GM12864 (cell line): Measurements from ENCODE around the gene NOTCH4.

Experiments
- DNase-seq: peaks from one replicate; pipeline ENCODE4 v3.0.0-alpha.2; 2011; ENCODE audit warnings: low read depth
- H3K4me3 ChIP-seq: 2 replicates; pipeline ENCODE4 v1.5.1; 2011; ENCODE audit warnings: mild to moderate bottlenecking, low read depth, low read length, control low read depth
- TF ChIP-seq, protein P1 (sequence below): IDR thresholded peaks from 2 replicates; pipeline ENCODE4 v1.5.1; 2011; ENCODE audit warnings: low read depth, mild to moderate bottlenecking, moderate library complexity, low read length, control low read depth, inconsistent platforms; ENCODE audit errors: missing control alignments

NOTCH4 gene

DNA sequence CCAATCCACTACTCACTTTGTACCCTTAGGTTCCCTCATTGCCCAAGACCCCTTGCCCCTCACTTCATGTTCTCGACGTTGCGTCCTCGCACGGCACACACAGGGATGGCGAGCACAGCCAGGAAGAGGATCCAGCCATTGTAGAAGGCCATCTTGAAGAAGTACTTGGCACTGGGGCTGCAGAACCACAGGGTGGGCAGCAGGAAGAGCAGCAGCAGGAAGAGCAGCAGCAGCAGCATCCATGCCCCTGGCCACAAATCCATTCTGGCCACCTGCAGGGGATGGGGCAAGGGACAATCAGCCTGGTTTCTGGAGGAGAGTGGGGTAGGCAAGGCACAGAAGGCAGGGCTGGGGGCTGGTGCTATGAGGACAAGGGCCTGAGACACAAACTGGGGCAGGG, 52.6 kb downstream of the NOTCH4 start:
- no peak for DNase-seq
- TF ChIP-seq, protein P1, sequence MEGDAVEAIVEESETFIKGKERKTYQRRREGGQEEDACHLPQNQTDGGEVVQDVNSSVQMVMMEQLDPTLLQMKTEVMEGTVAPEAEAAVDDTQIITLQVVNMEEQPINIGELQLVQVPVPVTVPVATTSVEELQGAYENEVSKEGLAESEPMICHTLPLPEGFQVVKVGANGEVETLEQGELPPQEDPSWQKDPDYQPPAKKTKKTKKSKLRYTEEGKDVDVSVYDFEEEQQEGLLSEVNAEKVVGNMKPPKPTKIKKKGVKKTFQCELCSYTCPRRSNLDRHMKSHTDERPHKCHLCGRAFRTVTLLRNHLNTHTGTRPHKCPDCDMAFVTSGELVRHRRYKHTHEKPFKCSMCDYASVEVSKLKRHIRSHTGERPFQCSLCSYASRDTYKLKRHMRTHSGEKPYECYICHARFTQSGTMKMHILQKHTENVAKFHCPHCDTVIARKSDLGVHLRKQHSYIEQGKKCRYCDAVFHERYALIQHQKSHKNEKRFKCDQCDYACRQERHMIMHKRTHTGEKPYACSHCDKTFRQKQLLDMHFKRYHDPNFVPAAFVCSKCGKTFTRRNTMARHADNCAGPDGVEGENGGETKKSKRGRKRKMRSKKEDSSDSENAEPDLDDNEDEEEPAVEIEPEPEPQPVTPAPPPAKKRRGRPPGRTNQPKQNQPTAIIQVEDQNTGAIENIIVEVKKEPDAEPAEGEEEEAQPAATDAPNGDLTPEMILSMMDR, result no peak
- H3K4me3 ChIP-seq, result no peak overlapping the region

DNA sequence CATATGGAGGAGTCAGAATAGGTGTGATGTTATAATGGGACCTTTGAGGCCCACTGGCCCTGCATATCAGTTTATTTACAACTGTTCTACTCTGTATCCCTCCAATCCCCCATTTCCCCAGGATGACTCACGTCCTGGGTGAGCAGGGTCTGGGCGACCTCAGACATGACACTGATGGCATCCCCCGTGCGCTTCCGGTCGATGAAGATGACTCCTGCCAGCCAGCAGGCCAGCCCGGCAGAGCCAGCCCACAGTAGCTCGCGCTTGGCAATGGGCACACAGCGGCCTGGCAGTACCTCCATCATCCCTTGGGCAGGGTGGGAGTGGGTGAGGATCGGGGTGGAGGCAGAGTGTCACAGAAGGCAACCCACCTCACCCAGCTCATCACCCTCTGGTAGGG, 53.6 kb downstream of the NOTCH4 start:
- no peak overlapping the region for H3K4me3 ChIP-seq
- TF ChIP-seq, protein P1, result no peak
- DNase-seq, result no peak

DNA sequence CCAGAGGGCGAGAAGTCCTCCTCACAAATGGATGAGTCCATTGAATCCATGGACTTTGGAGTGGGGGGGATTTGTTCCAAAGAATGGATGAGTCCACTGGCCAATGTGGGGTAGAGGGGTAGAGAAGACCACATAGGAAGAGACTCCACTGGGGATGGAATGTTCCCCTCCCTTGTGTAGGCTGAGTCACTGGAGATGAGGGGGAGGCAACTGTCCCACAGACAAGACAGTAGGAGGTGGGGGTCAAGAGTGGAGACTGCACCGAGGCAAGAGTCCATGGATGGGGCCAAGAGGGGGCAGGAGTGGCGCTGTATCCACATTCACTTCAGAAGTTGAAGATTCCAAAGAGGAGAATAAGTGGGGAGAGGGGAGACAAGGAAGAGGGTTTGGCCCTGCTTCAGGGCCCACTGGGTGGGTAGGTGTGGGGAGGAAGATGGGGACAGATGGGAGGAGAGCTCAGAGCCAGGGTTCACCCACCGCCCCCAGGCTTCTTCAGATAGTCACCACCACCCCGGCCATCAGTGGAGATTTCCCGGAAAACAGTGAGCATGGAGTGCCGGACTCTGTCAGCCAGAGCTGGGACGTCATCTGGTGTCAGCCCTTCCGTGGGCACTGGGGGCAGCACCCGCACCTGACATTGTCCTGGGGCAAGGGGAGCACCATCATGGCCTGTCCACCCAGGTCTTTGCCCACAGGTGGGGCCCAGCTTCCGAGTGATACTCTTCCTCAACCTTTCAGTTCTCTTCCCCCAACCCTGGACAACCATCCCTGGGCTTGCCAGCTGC, 54.9 kb downstream of the NOTCH4 start:
- no peak for DNase-seq
- TF ChIP-seq, protein P1, result no peak
- no peak overlapping the region for H3K4me3 ChIP-seq

DNA sequence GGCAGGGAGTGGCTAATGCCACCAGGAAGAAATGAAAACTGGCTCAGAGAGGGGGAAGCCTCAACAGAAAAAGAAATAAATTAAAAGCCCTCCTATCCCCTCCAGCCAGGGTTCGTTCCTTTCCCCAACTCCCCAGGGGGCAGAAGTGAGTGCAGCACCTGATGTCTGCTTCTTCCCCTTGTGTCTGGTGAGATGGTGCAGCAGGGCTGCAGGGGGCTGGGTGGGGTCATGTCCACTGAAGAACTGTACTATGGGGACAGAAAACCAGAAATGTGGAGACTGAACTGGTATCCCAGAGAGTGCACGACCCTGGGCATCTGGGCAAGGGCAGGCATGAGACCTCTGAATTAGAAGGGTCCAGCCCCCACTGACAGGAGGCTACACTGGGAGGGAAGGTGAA, 55.5 kb downstream of the NOTCH4 start:
- TF ChIP-seq, protein P1, result no peak

DNA sequence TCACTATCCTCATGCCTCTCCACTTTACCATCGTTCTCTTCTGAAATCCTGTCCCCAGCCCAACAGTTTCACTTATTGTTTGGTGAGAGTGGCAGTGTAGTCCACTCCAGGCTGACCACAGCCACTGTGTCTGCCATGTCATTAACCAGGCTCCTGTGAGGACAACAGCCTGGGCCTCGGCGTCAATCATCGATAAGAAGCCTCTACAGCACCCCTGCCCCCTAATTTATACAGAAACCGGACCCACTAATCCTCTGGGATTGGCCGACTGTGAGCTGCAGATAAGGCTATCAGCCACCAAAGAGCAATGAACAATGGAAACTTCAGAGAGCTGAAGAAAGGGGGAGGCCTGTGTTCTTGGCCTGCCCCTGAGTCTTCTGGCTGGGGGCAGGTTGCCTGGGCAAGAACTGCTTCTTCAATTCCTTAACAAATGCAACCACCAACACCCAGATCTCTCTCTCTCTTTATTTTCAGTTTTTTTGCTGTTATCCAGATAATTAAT, 56.1 kb downstream of the NOTCH4 start:
- H3K4me3 ChIP-seq, result no peak overlapping the region
- TF ChIP-seq, protein P1, result no peak
- DNase-seq, result no peak

More for the DNA sequence above, 55.5 kb downstream of the NOTCH4 start:
- no peak for DNase-seq
- H3K4me3 ChIP-seq, result no peak overlapping the region

DNA sequence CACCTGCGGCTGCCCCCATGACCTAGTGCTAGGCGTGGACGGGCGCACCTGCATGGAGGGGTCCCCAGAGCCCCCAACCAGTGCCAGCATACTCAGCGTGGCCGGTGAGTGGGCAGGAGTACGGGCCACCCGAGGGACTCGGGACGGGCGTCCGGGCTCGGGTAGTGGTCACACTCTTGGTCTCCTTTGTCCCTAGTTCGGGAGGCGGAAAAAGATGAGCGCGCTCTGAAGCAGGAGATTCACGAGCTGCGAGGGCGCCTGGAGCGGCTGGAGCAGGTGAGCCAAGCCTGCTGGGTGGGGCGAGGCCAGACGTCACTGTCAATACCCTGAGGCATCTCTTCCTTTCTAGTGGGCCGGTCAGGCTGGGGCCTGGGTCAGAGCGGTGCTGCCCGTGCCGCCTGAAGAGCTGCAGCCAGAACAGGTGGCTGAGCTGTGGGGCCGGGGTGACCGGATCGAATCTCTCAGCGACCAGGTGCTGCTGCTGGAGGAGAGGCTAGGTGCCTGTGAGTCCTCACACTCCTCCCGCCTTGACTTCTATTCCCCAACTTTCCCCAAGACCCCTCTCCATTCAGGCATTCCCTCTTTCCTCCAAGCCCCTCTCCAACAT, 56.6 kb downstream of the NOTCH4 start:
- no peak overlapping the region for H3K4me3 ChIP-seq
- TF ChIP-seq, protein P1, result no peak
- no peak for DNase-seq
